ENCODE measurements around the gene SLC30A3. TPM values are rescaled to one million over a fixed set of nuclear protein-coding genes. Genes with fewer than 3 reads are reported as not detected.
"Not testable (repeated sequence)": the region's sequence is repeated elsewhere in the genome, so short reads cannot be mapped to it uniquely, and the experiment has no call there.

SLC30A3 gene
- total RNA-seq, 3 donors from 2014 or later (not counting 1 experiment from before 2014, with no cell fraction given) = not detected

GRCh38 chr2:27278010-27278409 is 15.2 kb upstream of the SLC30A3 start:
- peaks cover 0 to 8% of the 10 kb centered on the region in 2 donors for H3K4me1 Mint-ChIP-seq

GRCh38 chr2:27275211-27276150 is 12.6 kb upstream of the SLC30A3 start, which contains the start of gene DNAJC5G:
Gene DNAJC5G (plus strand): TSS chr2:27275433. CDS start chr2:27276729, 1,296 bp downstream.
- DNase-seq (no peak), ATAC-seq (no peak)
- no peaks in the 10 kb centered on the region for H3K36me3 ChIP-seq (ENCODE audit: control insufficient read depth, insufficient read depth, low read length)
- 90% methylated on average over 39 of the region's 39 CpGs for WGBS (ENCODE audit: insufficient coverage)
- Mint-ChIP-seq H3K9me3 (no peaks in the 10 kb centered on the region), H3K4me1 (peaks cover 0 to 8% of the 10 kb centered on the region in 2 donors), H3K36me3 (no peaks in the 10 kb centered on the region), H3K4me3 (no peak within 1 kb of the TSS), H3K27ac (no peak within 1 kb of the TSS), H3K27me3 (ENCODE audit: low read depth in 2 of 2) (peaks cover 15 to 17% of the 10 kb centered on the region in 2 donors)
- no peak within 1 kb of the TSS for H3K4me3 ChIP-seq (ENCODE audit: low read length)
- TF ChIP-seq CTCF (IDR thresholded peaks at IDR 0.05) = no peak
- H3K27ac ChIP-seq (ENCODE audit: low read length) = no peak within 1 kb of the TSS
- no peaks in the 10 kb centered on the region for H3K9me3 ChIP-seq (ENCODE audit: control insufficient read depth, insufficient read depth, low read length)
- no peaks in the 10 kb centered on the region for H3K27me3 ChIP-seq (ENCODE audit: control insufficient read depth, insufficient read depth, low read length)
- H3K4me1 ChIP-seq (ENCODE audit: control insufficient read depth, insufficient read depth, low read length) = no peaks in the 10 kb centered on the region
- intact Hi-C loops (cut with micrococcal nuclease) = no loop called here

More at GRCh38 chr2:27278010-27278409, 15.2 kb upstream of the SLC30A3 start:
- Histone ChIP-seq H3K9me3 (ENCODE audit: control insufficient read depth, insufficient read depth, low read length) (no peaks in the 10 kb centered on the region), H3K4me3 (ENCODE audit: low read length) (no peak overlapping the region), H3K4me1 (ENCODE audit: control insufficient read depth, insufficient read depth, low read length) (no peaks in the 10 kb centered on the region), H3K27me3 (ENCODE audit: control insufficient read depth, insufficient read depth, low read length) (no peaks in the 10 kb centered on the region), H3K27ac (ENCODE audit: low read length) (no peak overlapping the region), H3K36me3 (ENCODE audit: control insufficient read depth, insufficient read depth, low read length) (no peaks in the 10 kb centered on the region)
- WGBS (ENCODE audit: insufficient coverage) = 75% methylated on average over 1 of the region's 1 CpG
- intact Hi-C loops (cut with micrococcal nuclease) = no loop called here
- no peaks in the 10 kb centered on the region for H3K9me3 Mint-ChIP-seq
- no peak for TF ChIP-seq CTCF (IDR thresholded peaks at IDR 0.05)
- no peak overlapping the region for H3K27ac Mint-ChIP-seq
- H3K36me3 Mint-ChIP-seq = no peaks in the 10 kb centered on the region
- no peak overlapping the region for H3K4me3 Mint-ChIP-seq
- no peak for DNase-seq
- no peak for ATAC-seq
- peaks cover 27 to 31% of the 10 kb centered on the region in 2 donors for H3K27me3 Mint-ChIP-seq (ENCODE audit: low read depth in 2 of 2)

- H3K27me3 ChIP-seq (ENCODE audit: control insufficient read depth, insufficient read depth, low read length); H3K36me3 Mint-ChIP-seq; H3K4me3 ChIP-seq (ENCODE audit: low read length); DNase-seq; H3K4me1 Mint-ChIP-seq; H3K4me3 Mint-ChIP-seq; intact Hi-C loops (cut with micrococcal nuclease); H3K9me3 ChIP-seq (ENCODE audit: control insufficient read depth, insufficient read depth, low read length); H3K27ac Mint-ChIP-seq; H3K27ac ChIP-seq (ENCODE audit: low read length); ATAC-seq; H3K4me1 ChIP-seq (ENCODE audit: control insufficient read depth, insufficient read depth, low read length); H3K36me3 ChIP-seq (ENCODE audit: control insufficient read depth, insufficient read depth, low read length); H3K9me3 Mint-ChIP-seq: not testable (repeated sequence)
- 89% methylated on average over 15 of the region's 15 CpGs for WGBS (ENCODE audit: insufficient coverage)
- H3K27me3 Mint-ChIP-seq (ENCODE audit: low read depth in 2 of 2) = peaks cover 17 to 21% of the 10 kb centered on the region in 2 donors
Measured at GRCh38 chr2:27272537-27273522, 10.0 kb upstream of the SLC30A3 start.
